HG03439 (cell line): ENCODE measurements around the gene COL6A2.

Experiments
- ATAC-seq: cut with Tn5 transposase; IDR thresholded peaks from one replicate; pipeline ENCODE4 v1.9.1; 2021; ENCODE audit warnings: mild to moderate bottlenecking, moderate library complexity; ENCODE audit not compliant: unreplicated experiment

The COL6A2 gene

DNA sequence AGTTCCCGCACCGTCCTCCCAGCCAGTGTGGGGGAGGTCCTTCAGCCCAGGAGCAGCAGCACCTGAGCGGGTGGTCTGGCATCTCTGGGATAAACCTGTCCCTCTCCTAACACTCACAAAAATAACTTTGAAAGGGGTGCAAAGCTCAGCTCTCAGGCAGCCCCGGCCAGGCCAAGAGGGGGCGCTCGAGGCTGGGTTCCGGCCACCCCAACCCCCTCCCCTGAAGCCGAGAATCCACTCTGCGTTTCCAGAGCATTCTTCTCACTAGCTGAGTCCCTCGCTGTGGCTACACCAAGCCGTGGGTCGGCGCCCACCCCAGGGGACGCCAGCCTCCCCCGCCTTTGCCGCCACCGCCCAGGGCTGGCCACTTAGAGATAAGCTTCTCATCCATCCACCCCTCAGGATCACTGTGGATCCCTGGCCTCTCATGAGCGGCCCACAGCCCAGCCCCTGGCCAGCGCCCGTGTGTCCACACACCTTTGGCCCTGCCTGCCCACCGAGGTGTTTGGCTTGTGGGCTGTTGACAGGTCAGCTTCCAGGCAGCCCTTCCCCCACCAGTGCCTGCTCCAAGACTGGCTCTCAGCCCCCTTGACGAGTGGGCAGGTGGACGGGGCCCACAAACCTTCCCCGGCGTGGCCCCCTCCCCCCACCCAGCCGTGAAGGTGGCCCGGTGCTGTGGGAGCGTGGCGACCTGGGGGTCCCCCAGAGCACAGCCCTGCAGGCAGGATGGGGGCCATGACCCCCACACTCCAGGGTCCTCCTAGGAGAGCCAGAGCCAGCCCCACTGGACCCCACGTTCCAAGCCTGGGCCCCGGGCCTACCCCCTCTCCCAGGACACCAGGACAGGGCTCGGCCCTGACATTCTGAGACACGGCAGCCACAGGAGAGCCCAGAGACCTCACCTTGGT, 55.6 kb downstream of the COL6A2 start:
- ATAC-seq = no peak

DNA sequence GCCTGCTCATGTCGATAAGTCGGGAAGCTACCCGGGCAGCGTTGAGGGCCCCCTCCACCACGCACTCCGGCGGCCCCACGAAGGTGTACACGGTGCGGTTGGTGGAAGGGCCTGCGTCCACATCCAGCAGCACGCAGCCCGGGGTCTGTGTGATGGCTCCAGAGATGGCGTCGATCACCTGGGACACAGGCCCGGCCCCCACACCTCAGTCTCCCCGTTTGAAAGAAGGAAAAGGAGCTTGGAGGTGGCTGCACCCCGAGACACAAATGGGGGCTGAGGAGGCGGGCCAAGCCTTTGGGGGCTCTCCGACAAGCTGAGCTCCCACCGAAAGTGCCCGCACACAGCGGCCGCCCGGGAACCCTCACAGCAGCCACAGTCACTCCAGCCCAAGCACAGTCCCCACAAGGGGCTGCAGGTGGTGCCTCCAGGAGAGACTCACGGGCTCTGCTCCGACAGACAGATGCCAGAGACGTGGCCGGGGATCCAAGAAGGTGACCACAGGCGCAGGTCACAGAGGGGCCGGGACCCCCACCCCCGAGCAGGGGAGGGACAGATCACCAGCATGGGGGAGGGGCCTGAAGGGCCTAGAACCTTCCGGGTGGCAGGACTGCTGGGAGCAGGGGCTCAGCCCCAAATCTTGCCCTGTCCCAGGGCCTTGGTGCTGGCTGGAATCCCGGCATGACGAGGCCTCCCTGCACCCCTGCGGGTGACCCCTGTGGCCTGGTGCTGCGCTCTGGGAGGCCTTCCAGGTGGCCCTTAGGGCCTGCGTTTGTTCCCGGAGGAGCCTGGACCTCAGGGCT, 56.4 kb downstream of the COL6A2 start:
- ATAC-seq = no peak

DNA sequence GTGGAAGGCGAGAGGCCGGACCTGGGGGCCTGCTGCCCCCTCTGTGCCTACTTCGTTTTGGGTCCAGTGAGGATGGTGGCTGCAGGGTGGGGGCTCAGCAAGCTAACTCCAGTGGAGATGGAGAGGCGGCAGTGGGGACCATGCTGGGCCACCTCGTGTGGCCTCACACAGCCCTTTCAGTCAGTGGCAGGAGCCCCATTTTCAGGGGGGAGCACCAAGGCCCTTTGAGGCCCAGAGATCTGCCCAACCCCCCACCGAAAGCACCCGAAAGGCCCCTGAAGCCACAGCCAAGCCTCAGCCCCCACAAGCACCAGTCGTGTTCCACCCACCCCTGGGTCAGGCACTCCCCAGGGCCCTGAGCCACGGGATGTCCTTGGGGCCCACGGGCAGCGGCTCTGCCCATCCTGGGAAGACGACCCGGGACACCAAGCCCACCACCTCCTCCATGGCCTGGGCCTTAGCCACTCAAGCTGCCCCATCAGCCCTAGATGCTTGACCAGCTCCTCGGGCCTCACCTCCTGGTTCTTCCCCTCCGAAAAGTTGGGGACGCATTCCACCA, 57.1 kb downstream of the COL6A2 start:
- ATAC-seq = no peak

DNA sequence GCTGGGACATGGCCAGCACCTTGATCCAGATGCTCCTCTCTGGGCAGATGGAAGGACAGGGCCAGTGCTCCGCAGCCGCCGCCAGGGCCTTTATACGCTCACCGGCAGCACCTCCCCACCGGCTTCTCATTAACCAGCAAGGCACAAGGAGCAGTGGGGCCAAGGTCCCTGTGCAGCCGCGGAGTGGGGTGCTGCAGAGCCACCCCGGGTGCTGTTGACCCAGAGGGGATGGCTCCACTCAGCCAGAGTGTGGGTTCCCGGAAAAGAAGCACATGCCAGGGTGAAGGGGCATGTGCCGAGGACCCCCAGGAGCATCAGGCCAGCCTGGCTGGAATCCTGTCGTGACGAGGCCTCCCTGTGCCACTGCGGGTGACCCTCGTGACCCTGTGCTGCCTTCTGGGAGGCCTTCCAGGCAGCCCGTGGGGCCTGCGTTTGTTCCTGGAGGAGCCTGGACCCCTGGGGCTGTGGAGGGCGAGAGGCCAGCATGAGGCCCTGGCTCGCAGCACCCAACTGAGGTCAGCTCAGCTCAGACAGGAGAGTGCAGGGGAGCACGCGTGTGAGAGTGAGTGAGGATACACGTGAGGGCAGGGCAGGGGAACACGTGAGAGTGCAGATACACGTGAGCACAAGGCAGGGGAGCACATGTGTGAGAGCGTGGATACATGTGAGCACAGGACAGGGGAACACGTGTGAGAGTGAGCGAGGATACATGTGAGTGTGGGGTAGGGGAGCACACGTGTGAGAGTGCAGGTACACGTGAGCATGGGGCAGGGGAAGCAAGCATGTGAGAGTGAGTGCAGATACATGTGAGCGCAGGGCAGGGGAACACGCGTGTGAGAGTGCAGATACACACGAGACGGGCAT, 57.8 kb downstream of the COL6A2 start, which contains the start of gene FTCD:
TSS of gene FTCD (minus strand) at position 66 of the 864 bp plus-strand sequence. CDS start at position 10, 56 bp downstream.
- ATAC-seq = no peak

DNA sequence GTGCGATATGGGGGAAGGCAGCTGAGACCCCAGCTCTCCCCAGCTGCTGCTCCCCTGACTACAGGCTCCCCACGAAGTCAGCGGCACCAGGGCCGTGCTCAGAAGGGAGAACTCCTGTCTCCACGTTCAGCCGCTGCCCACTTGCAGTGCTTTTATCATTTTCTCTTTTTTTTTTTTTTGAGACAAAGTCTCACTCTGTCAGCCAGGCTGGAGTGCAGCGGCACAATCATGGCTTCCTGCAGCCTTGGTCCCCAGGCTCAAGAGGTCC, 58.4 kb downstream of the COL6A2 start:
- no peak for ATAC-seq

DNA sequence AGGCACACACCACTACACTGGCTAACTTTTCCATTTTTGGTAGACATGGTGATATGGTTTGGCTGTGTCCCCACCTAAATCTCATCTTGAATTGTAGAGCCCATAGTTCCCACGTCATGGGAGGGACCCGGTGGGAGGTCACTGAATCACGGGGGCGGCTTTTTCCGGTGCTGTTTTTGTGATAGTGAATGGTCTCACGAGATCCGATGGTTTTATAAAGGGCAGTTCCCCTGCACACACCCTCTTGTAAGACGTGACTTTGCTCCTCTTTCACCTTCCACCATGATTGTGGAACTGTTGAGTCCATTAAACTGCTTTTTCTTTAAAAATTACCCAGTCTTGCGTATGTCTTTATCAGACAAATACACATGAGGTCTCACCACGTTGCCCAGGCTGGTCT, 58.8 kb downstream of the COL6A2 start:
- ATAC-seq = no peak

DNA sequence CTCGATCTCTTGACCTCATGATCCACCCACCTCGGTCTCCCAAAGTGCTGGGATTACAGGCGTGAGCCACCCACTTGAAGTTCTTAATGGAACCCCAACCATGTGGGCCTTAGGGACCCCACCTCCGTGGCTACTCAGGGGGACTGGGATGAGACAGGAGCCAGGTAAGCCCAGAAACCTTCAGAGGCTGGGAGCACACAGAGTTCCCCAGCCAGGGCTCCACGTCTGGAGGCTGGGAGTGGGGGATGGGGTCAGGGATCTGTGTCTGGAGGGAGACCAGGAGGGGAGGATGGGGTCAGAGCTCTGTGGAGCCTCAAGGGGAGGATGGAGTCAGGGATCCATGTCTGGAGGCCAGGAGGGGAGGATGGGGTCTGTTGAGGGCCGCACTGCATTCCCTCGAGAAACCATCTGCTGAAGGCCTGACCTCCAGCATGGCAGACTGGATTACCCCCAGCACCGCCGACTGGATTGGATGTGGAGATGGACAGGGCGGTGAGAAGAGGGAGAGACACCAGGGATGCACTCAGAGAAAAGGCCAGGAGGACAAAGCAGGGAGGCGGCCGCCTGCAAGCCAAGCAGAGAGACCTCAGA, 59.6 kb downstream of the COL6A2 start:
- no peak for ATAC-seq

DNA sequence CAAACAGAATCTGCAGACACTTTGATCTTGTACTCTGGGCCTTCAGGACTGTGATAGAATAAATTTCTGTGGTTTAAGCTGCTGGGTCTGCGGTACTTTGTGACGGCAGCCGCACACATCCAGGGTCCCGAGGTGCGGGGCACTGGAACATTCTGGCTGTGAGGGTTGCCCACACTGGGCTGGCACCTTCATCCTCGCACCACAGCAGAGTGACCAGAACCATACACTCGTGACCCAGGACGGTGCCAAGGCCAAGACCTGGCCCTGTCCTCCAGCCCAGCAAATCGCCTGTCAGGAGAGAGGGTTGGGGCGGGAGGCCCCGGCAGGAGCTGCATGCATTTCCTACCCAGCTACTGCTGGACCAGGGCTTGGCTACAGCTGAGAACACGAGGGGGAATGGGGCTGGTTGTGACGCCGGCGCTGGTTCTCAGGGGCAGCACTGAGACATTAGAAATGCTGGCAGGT, 60.1 kb downstream of the COL6A2 start:
- no peak for ATAC-seq

DNA sequence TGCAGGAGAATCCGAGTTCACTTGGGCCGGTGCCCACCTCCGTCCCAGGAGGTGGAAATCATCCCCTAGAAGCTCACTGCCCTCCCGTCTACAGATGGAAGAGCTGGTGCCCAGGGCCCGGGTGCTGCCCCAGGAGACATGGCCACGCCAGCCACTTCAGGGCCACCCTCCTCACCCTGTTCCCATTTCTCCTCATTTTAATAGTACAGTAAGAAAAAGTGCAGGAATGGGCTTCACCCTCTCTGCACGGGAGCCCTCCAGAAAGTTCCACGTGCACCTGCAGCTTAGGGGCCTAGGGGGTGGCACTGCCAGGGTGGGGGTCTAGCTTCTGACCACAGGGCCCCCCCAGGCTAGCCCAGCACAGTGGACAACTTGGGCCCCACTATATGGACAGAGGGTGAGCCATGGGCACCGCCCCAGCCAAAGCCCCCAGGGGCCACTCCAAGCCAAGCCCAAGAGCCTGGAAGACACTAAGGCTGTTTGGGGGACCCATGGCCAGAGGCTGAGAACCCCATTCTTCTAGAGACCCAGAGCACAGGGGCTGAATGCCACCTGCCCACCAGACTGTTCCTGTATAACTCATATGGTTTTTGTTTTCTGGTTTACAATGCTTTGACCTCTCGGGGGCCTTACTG, 60.9 kb downstream of the COL6A2 start:
- no peak for ATAC-seq

DNA sequence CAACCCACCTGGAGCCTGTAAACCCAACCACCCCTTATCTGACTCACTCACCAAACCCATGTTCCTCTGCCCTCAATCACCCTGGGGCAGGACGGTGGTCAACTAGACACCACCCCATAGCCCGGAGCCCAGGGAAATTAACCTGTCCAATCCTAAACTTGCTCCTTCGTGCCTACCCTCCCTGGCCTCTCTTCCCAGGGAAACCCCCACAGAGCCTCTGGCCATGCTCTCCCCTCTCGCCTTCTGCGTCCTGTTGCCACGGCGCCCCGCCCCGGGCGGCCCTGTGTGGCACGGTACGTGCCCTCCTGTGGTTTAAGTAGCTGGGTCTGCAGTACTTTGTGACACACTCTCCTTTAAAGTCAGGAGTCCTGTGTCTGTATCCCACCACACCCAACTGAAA, 61.5 kb downstream of the COL6A2 start:
- ATAC-seq = no peak

DNA sequence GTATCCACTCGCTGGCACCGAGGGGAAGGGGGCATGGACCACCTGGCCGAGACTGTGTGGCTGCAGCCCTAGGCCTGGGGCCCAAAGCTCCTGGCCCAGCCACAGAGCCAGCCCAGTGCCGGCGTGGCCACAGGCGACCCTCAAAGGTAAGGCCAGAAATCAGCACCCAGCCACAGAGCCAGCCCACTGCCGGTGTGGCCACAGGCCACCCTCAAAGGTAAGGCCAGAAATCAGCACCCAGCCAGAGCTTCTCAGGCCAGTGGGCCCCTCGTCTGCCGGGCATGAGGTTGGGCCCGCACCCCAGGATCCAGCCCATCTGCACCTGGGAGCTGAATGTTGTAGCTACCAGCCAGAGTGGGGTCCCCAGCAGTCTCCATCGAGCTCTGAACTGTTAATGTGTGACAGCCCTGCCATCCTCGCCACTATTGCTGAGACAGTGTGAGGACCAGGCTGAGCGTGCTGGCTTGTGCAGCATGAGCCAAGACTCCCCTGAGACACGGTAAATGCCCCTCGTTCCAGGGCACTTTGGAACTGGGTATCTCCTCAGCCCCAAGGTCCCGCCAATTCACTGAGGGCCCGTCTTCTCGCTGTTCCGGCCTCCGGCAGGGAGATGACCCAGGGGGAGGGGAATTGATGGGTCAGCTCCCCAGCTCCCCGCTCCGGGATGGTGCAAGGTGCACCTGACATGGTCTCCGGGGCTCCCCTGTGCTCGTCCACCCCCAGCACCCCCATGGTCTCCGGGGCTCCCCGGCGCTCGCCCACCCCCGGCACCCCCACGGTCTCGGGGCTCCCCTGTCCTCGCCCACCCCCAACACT, 62.1 kb downstream of the COL6A2 start:
- ATAC-seq = no peak

DNA sequence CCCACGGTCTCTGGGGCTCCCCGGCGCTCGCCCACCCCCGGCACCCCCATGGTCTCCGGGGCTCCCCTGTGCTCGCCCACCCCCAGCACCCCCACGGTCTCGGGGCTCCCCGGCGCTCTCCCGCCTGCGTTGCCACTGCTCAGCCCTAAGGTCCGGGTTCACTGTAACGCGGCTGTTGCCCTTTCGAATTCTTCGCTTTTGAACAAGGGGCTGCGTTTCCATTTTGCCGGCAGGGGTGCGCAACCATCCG, 62.7 kb downstream of the COL6A2 start:
- ATAC-seq = no peak

DNA sequence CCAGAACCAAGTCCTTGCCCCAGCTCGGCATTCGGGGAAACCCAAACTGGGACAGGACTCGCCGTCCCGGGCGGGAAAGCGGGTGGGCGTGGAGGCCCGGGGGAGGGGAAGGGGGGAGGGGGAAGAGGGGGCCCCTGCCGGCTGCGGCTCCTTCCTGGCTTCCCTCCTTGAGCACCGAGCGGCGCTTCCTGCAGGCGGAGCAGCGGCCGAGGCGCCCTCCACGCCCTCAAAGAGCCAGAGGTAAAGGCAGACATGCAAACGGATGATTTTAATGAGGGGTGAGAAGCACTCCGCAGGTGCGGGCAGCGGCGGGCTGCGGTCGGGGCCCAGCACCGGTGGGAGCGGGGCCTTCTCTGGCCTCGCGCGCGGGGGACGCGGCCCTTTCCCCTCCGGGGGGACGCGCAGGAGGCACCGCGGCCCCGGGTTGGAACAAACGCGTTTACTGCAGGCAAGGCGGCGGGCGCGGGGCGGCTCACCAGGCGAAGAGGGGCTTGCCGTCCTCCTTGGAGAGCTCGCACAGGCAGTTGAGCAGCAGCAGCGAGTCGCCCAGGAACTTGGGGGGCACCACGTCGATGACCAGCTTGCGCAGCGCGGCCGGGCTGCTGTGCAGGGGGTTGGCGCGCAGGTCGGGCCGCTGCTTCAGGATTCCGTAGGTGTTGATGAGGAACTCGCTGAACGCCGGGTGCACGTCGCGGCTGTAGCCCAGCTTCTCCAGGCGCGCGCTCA, 63.2 kb downstream of the COL6A2 start:
- ATAC-seq = no peak

DNA sequence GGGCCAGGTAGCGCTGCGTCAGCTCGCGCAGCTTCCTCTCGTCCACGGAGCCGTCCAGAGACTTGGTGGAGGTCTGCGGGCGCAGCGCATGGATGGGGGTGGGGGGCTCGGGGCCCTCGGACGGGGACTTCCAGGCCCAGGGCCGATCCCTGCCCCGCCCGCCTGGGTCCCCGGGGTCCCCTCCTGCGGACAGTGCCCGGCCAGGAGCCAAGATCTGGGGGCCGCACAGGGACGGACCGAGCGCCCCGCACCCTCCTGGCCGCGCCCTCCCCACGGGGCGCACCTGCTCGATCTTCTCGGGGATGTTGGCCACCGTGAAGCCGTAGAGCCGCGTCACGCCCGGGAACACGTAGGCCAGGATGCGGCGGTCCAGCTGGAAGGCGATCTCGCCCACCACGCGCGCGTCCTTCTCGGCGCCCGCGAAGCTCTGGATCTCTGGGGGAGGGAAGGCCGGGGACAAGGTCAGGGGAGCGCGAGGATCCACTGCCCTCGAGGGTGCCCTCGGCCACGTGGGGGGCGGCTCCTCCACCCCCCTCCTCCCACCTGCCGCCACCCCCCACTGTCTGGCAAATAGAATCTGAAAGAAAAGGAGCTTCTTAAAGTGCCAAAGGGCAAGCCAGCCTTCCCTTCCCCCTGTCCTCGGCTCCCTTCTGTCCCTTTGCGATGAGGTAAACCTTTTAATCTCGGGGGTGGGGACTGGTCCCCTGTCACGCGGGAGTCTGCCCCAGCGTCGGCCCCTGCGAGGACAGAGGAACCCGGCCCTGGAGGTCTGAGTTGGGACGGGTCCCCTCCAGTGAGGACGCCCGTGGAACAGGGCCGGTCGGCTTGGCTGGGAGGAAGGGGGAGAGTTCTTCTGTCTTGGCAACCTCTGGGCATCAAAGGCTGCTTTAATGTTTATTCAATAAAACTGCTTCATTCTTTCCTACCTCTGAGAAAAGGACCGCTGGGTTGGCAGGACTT, 64.0 kb downstream of the COL6A2 start:
- no peak for ATAC-seq

DNA sequence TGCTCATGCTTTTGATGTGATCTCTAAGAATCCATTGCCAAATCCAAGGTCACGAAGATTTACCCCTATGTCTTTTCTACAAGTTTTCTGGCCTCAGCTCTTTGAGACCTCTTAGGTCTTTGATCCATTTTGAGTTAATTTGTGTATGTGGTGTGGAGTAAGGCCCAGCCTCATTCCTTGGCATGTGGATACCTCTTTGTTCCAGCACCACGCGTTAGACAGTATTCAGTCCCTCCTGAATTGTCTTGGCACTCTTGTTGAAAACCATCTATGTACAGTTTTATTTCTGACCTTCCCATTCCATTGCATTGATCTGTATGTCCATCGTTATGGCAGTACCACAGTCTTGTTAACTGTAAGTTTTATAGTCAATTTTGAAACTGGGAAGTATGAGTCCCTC, 65.5 kb downstream of the COL6A2 start:
- ATAC-seq = no peak

DNA sequence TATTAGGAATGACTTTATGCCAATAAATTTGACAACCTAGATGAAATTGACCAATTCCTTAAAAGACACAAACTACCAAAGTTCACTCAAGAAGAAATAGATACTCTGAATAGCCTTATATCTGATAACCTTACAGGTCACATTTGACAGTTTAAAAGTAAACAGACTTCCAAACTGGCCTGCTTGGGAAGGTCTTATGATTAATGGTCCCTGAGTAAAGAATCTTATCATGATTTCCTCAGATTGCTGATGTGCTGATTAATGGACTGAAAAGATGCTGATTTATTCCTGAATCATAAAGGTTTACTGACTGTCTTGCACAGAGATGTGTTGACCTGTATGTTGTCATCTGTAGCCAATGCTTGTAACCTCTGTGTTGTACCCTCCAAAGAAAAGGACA, 67.2 kb downstream of the COL6A2 start:
- no peak for ATAC-seq

DNA sequence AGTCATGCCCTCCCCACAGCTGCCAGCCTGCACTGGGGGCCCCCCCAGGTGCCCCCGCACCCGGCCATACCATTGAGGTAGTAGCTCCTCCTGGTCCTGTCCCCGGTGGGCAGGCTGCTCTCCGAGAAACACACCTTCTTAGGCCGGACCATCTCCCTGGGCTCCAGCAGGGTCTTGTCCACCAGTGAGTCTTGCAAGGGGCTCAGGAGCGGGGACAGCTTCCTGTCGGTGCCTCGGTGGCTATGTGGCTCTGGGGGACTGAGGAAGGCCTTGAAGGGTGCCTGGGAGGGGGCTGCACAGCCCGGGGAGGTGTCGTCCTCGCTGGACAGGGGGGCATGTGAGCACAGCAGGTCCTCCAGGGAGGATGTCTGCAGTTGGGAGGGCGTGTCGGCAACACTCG, 70.3 kb downstream of the COL6A2 start:
- ATAC-seq = no peak
